Globus pallidus (tissue), 1 donor: ENCODE results near the gene CTXND1.

Source experiments
- DNase-seq: peaks from one replicate; pipeline ENCODE4 v3.0.0-alpha.2; 2015; ENCODE audit warnings: low spot score

CTXND1 gene

GRCh38 chr15:80259942-80260510 is 8.0 kb upstream of the CTXND1 start:
- DNase-seq = no peak

- DNase-seq = no peak
Observed at GRCh38 chr15:80251428-80252120, 439 bp downstream of the CTXND1 start.

GRCh38 chr15:80250614-80251427 is 1.2 kb downstream of the CTXND1 start:
- DNase-seq = no peak

- no peak for DNase-seq
Observed at GRCh38 chr15:80249973-80250372, 2.0 kb downstream of the CTXND1 start.

- DNase-seq = no peak
Observed at GRCh38 chr15:80247320-80247719, 4.7 kb downstream of the CTXND1 start.

- peak; percentile 71 for DNase-seq
Observed at GRCh38 chr15:80246425-80246894, 5.6 kb downstream of the CTXND1 start.

- DNase-seq = no peak
Observed at GRCh38 chr15:80242802-80243201, 9.2 kb downstream of the CTXND1 start.

- DNase-seq = no peak
Observed at GRCh38 chr15:80242132-80242769, 9.8 kb downstream of the CTXND1 start.

GRCh38 chr15:80241508-80241907 is 10.5 kb downstream of the CTXND1 start:
- no peak for DNase-seq

GRCh38 chr15:80240276-80240675 is 11.7 kb downstream of the CTXND1 start:
- DNase-seq = peak; percentile 51

- DNase-seq = no peak
Observed at GRCh38 chr15:80234883-80235282, 17.1 kb downstream of the CTXND1 start.

GRCh38 chr15:80233581-80233980 is 18.4 kb downstream of the CTXND1 start:
- no peak for DNase-seq

- no peak for DNase-seq
Observed at GRCh38 chr15:80231371-80231770, 20.6 kb downstream of the CTXND1 start.

- no peak for DNase-seq
Observed at GRCh38 chr15:80228959-80229610, 22.9 kb downstream of the CTXND1 start.

GRCh38 chr15:80219955-80220354 is 32.1 kb downstream of the CTXND1 start:
- DNase-seq = no peak

- DNase-seq = no peak
Observed at GRCh38 chr15:80217327-80217900, 34.6 kb downstream of the CTXND1 start.

GRCh38 chr15:80216911-80217310 is 35.1 kb downstream of the CTXND1 start:
- DNase-seq = no peak

- DNase-seq = no peak
Observed at GRCh38 chr15:80216141-80216540, 35.9 kb downstream of the CTXND1 start.

- no peak for DNase-seq
Observed at GRCh38 chr15:80214910-80215309, 37.1 kb downstream of the CTXND1 start.

GRCh38 chr15:80211976-80212375 is 40.0 kb downstream of the CTXND1 start:
- no peak for DNase-seq
